ENCODE data around the gene KCTD21. TPM values are rescaled to one million over a fixed set of nuclear protein-coding genes. Genes with fewer than 3 reads are reported as not detected.

KCTD21 gene
- total RNA-seq, 1 donor from 2014 or later = 0.90 TPM

- Histone ChIP-seq H3K27me3 (no peaks in the 10 kb centered on the region), H3K4me2 (no peak overlapping the region), H3K4me3 (no peak overlapping the region), H3K27ac (no peak overlapping the region), H3K79me2 (ENCODE audit: low read depth) (no peaks in the 10 kb centered on the region), H3K36me3 (no peaks in the 10 kb centered on the region), H3K9ac (no peak overlapping the region), H3K4me1 (peaks cover 6% of the 10 kb centered on the region), H2AFZ (replicated peaks) (no peak overlapping the region), H3K9me3 (ENCODE audit: low read depth) (no peaks in the 10 kb centered on the region), H4K20me1 (ENCODE audit: low read depth) (no peaks in the 10 kb centered on the region), H3F3A (ENCODE audit: low read depth) (no peaks in the 10 kb centered on the region)
- Mint-ChIP-seq H3K4me3 (no peak overlapping the region), H3K9me3 (no peaks in the 10 kb centered on the region), H3K4me1 (no peaks in the 10 kb centered on the region), H3K27me3 (ENCODE audit: insufficient read depth, low read depth) (peaks cover 4% of the 10 kb centered on the region), H3K27ac (no peak overlapping the region), H3K36me3 (peaks cover 2% of the 10 kb centered on the region)
- DNase-seq (ENCODE audit: low spot score) = no peak
- TF ChIP-seq, protein P1, sequence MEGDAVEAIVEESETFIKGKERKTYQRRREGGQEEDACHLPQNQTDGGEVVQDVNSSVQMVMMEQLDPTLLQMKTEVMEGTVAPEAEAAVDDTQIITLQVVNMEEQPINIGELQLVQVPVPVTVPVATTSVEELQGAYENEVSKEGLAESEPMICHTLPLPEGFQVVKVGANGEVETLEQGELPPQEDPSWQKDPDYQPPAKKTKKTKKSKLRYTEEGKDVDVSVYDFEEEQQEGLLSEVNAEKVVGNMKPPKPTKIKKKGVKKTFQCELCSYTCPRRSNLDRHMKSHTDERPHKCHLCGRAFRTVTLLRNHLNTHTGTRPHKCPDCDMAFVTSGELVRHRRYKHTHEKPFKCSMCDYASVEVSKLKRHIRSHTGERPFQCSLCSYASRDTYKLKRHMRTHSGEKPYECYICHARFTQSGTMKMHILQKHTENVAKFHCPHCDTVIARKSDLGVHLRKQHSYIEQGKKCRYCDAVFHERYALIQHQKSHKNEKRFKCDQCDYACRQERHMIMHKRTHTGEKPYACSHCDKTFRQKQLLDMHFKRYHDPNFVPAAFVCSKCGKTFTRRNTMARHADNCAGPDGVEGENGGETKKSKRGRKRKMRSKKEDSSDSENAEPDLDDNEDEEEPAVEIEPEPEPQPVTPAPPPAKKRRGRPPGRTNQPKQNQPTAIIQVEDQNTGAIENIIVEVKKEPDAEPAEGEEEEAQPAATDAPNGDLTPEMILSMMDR (IDR thresholded peaks at IDR 0.05) = no peak
- TF ChIP-seq EZH2phosphoT487 (IDR thresholded peaks at IDR 0.05) = no peak
Observed at GRCh38 chr11:78180751-78181150, 7.7 kb downstream of the KCTD21 start.

GRCh38 chr11:78179459-78180071 is 8.9 kb downstream of the KCTD21 start:
- H3K36me3 Mint-ChIP-seq = peaks cover 2% of the 10 kb centered on the region

GRCh38 chr11:78177216-78177615 is 11.2 kb downstream of the KCTD21 start:
- H2AFZ ChIP-seq (replicated peaks) = no peak overlapping the region
- H3K4me1 ChIP-seq = peaks cover 6% of the 10 kb centered on the region
- H3K4me1 Mint-ChIP-seq = no peaks in the 10 kb centered on the region
- H3K79me2 ChIP-seq (ENCODE audit: low read depth) = no peaks in the 10 kb centered on the region
- TF ChIP-seq, protein P1 (IDR thresholded peaks at IDR 0.05) = no peak
- no peak for TF ChIP-seq EZH2 (IDR thresholded peaks at IDR 0.05)
- no peak for TF ChIP-seq EZH2phosphoT487 (IDR thresholded peaks at IDR 0.05)
- no peak overlapping the region for H3K4me3 Mint-ChIP-seq
- H3K9me3 ChIP-seq (ENCODE audit: low read depth) = no peaks in the 10 kb centered on the region
- H3K4me2 ChIP-seq = no peak overlapping the region
- peaks cover 5% of the 10 kb centered on the region for H3K27me3 Mint-ChIP-seq (ENCODE audit: insufficient read depth, low read depth)
- no peak overlapping the region for H3K27ac ChIP-seq
- no peaks in the 10 kb centered on the region for H3K36me3 ChIP-seq
- no peaks in the 10 kb centered on the region for H3F3A ChIP-seq (ENCODE audit: low read depth)
- no peaks in the 10 kb centered on the region for H3K27me3 ChIP-seq
- no peaks in the 10 kb centered on the region for H4K20me1 ChIP-seq (ENCODE audit: low read depth)
- no peak overlapping the region for H3K27ac Mint-ChIP-seq
- H3K9ac ChIP-seq = no peak overlapping the region
- H3K36me3 Mint-ChIP-seq = peaks cover 10% of the 10 kb centered on the region
- no peaks in the 10 kb centered on the region for H3K9me3 Mint-ChIP-seq
- H3K4me3 ChIP-seq = no peak overlapping the region
- DNase-seq (ENCODE audit: low spot score) = no peak

More at GRCh38 chr11:78179459-78180071, 8.9 kb downstream of the KCTD21 start:
- no peak for DNase-seq (ENCODE audit: low spot score)
- no peaks in the 10 kb centered on the region for H3F3A ChIP-seq (ENCODE audit: low read depth)
- Mint-ChIP-seq H3K27me3 (ENCODE audit: insufficient read depth, low read depth) (peaks cover 4% of the 10 kb centered on the region), H3K4me1 (no peaks in the 10 kb centered on the region), H3K27ac (no peak overlapping the region), H3K9me3 (no peaks in the 10 kb centered on the region), H3K4me3 (no peak overlapping the region)
- no peak overlapping the region for H3K27ac ChIP-seq
- H3K27me3 ChIP-seq = no peaks in the 10 kb centered on the region
- no peak overlapping the region for H3K4me2 ChIP-seq
- H2AFZ ChIP-seq (replicated peaks) = no peak overlapping the region
- no peaks in the 10 kb centered on the region for H3K9me3 ChIP-seq (ENCODE audit: low read depth)
- no peaks in the 10 kb centered on the region for H3K79me2 ChIP-seq (ENCODE audit: low read depth)
- peaks cover 6% of the 10 kb centered on the region for H3K4me1 ChIP-seq
- TF ChIP-seq, protein P1 (IDR thresholded peaks at IDR 0.05) = no peak
- no peak for TF ChIP-seq EZH2 (IDR thresholded peaks at IDR 0.05)
- no peak for TF ChIP-seq EZH2phosphoT487 (IDR thresholded peaks at IDR 0.05)
- H3K9ac ChIP-seq = no peak overlapping the region
- no peak overlapping the region for H3K4me3 ChIP-seq
- H4K20me1 ChIP-seq (ENCODE audit: low read depth) = no peaks in the 10 kb centered on the region
- H3K36me3 ChIP-seq = no peaks in the 10 kb centered on the region

All from neural progenitor cell (in vitro differentiated cells).